ENCODE results near the gene CACNA1I.

- TF ChIP-seq, protein P1, sequence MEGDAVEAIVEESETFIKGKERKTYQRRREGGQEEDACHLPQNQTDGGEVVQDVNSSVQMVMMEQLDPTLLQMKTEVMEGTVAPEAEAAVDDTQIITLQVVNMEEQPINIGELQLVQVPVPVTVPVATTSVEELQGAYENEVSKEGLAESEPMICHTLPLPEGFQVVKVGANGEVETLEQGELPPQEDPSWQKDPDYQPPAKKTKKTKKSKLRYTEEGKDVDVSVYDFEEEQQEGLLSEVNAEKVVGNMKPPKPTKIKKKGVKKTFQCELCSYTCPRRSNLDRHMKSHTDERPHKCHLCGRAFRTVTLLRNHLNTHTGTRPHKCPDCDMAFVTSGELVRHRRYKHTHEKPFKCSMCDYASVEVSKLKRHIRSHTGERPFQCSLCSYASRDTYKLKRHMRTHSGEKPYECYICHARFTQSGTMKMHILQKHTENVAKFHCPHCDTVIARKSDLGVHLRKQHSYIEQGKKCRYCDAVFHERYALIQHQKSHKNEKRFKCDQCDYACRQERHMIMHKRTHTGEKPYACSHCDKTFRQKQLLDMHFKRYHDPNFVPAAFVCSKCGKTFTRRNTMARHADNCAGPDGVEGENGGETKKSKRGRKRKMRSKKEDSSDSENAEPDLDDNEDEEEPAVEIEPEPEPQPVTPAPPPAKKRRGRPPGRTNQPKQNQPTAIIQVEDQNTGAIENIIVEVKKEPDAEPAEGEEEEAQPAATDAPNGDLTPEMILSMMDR (IDR thresholded peaks at IDR 0.05), result no peak
- no peak for TF ChIP-seq POLR2A (IDR thresholded peaks at IDR 0.05)
Observed at GRCh38 chr22:39534092-39534506, 36.5 kb upstream of the CACNA1I start.
